ENCODE data around the gene CCDC180. TPM values are rescaled to one million over a fixed set of nuclear protein-coding genes. Genes with fewer than 3 reads are reported as not detected.

CCDC180 gene
- total and polyA plus RNA-seq, 9 of the 15 experiments (the other 6 are each of a cell fraction or from before 2014, with no cell fraction given): 0.56 to 4.2 (median 2.5) TPM

DNA sequence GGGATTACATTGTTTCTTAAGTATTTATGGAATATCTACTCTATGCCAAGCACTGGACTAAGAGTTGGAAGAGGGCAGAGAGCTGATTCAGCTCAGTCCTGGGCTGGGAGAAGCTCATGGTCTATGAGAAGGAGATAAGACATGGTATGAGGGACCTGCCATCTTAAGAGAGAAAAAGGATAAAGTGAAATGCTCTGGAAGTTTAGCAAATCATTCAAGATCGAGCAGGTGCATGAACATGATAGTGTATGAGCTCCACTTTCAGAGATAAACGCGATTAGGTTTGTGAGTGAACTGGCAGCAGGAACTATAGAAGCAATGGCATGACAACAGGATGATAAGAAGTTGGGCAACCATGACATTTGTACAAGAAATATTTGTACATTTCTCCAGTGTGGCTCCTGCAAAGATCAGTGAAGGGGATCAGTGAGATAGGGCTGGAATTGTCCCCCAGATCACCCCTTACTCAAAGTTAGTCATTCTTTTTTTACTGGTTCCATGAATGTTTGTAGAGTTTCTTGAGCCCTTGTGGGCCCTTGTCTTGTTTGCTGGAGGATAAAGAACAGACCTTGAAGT lies 26.6 kb upstream of the CCDC180 start (continued):
- TF ChIP-seq RBM39 (optimal IDR thresholded peaks at IDR 0.05; ENCODE audit: low read depth, low read length): no peak
- 0 out of 2 replicates have a peak, but pooled peaks have one; percentile 28 for TF ChIP-seq MYC (IDR thresholded peaks at IDR 0.05; ENCODE audit: low read depth, low read length)
- TF ChIP-seq MYC (CRISPR knock-in tag; IDR thresholded peaks at IDR 0.05; ENCODE audit: borderline replicate concordance, low read depth): no peak
- TF ChIP-seq TAL1 (IDR thresholded peaks at IDR 0.05): peak; percentile 85
- TF ChIP-seq TCF3 (CRISPR knock-in tag; IDR thresholded peaks at IDR 0.05): peak; percentile 89
- TF ChIP-seq, protein P1, sequence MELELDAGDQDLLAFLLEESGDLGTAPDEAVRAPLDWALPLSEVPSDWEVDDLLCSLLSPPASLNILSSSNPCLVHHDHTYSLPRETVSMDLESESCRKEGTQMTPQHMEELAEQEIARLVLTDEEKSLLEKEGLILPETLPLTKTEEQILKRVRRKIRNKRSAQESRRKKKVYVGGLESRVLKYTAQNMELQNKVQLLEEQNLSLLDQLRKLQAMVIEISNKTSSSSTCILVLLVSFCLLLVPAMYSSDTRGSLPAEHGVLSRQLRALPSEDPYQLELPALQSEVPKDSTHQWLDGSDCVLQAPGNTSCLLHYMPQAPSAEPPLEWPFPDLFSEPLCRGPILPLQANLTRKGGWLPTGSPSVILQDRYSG (tag; conservative IDR thresholded peaks at IDR 0.05; ENCODE audit: low read depth): no peak
- no peak for TF ChIP-seq SMAD1 (IDR thresholded peaks at IDR 0.05; ENCODE audit: low read depth, low read length, partially characterized antibody)
- TF ChIP-seq FOXP1 (CRISPR knock-in tag; IDR thresholded peaks at IDR 0.05): no peak
- no peak for TF ChIP-seq SMAD3 (CRISPR knock-in tag; conservative IDR thresholded peaks at IDR 0.05)
- TF ChIP-seq, protein P2, sequence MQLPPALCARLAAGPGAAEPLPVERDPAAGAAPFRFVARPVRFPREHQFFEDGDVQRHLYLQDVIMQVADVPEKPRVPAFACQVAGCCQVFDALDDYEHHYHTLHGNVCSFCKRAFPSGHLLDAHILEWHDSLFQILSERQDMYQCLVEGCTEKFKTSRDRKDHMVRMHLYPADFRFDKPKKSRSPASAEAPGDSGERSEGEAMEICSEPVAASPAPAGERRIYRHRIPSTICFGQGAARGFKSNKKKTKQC (CRISPR knock-in tag; IDR thresholded peaks at IDR 0.05): no peak
- no peak for TF ChIP-seq NCOA6 (IDR thresholded peaks at IDR 0.05)
- no peak for TF ChIP-seq MAFK (IDR thresholded peaks at IDR 0.05; ENCODE audit: low read length)
- no peak for TF ChIP-seq PHB2 (IDR thresholded peaks at IDR 0.05; ENCODE audit: low read depth)
- TF ChIP-seq HMG20A (CRISPR knock-in tag; conservative IDR thresholded peaks at IDR 0.05): no peak
- TF ChIP-seq ARNT (IDR thresholded peaks at IDR 0.05): 0 out of 4 replicates have a peak, but pooled peaks of 1 of the 2 experiments have one; percentile 72
- TF ChIP-seq, protein P3, sequence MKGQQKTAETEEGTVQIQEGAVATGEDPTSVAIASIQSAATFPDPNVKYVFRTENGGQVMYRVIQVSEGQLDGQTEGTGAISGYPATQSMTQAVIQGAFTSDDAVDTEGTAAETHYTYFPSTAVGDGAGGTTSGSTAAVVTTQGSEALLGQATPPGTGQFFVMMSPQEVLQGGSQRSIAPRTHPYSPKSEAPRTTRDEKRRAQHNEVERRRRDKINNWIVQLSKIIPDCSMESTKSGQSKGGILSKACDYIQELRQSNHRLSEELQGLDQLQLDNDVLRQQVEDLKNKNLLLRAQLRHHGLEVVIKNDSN (CRISPR knock-in tag; IDR thresholded peaks at IDR 0.05): no peak
- TF ChIP-seq RFX7 (CRISPR knock-in tag; IDR thresholded peaks at IDR 0.05): no peak
- TF ChIP-seq SMARCA4 (IDR thresholded peaks at IDR 0.05): peak; percentile 87
- peak; percentile 32 for TF ChIP-seq C11orf30 (IDR thresholded peaks at IDR 0.05; ENCODE audit: low read depth)
- no peak for TF ChIP-seq LCOR (CRISPR knock-in tag; IDR thresholded peaks at IDR 0.05)
- TF ChIP-seq, protein P4, sequence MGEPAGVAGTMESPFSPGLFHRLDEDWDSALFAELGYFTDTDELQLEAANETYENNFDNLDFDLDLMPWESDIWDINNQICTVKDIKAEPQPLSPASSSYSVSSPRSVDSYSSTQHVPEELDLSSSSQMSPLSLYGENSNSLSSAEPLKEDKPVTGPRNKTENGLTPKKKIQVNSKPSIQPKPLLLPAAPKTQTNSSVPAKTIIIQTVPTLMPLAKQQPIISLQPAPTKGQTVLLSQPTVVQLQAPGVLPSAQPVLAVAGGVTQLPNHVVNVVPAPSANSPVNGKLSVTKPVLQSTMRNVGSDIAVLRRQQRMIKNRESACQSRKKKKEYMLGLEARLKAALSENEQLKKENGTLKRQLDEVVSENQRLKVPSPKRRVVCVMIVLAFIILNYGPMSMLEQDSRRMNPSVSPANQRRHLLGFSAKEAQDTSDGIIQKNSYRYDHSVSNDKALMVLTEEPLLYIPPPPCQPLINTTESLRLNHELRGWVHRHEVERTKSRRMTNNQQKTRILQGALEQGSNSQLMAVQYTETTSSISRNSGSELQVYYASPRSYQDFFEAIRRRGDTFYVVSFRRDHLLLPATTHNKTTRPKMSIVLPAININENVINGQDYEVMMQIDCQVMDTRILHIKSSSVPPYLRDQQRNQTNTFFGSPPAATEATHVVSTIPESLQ (CRISPR knock-in tag; IDR thresholded peaks at IDR 0.05): no peak
- no peak for TF ChIP-seq ZNF282 (CRISPR knock-in tag; IDR thresholded peaks at IDR 0.05)
- TF ChIP-seq SRSF7 (optimal IDR thresholded peaks at IDR 0.05; ENCODE audit: low read depth, low read length): no peak
- TF ChIP-seq ZFPM2 (CRISPR knock-in tag; IDR thresholded peaks at IDR 0.05): no peak
- TF ChIP-seq MYBL2 (IDR thresholded peaks at IDR 0.05; ENCODE audit: low read depth): no peak
- TF ChIP-seq MYBL2 (CRISPR knock-in tag; IDR thresholded peaks at IDR 0.05; ENCODE audit: borderline replicate concordance): no peak
- no peak for TF ChIP-seq NR3C1 (CRISPR knock-in tag; IDR thresholded peaks at IDR 0.05)
- no peak for TF ChIP-seq ZC3H11A (IDR thresholded peaks at IDR 0.05; ENCODE audit: low read depth, low read length)
- TF ChIP-seq MECOM (CRISPR knock-in tag; IDR thresholded peaks at IDR 0.05): no peak
- TF ChIP-seq KLF10 (CRISPR knock-in tag; IDR thresholded peaks at IDR 0.05): no peak

All from K562 (cell line).